ENCODE data around the gene RPA1. TPM values are rescaled to one million over a fixed set of nuclear protein-coding genes. Genes with fewer than 3 reads are reported as not detected.
"Not testable (repeated sequence)": the region's sequence is repeated elsewhere in the genome, so short reads cannot be mapped to it uniquely, and the experiment has no call there.

The RPA1 gene
- total RNA-seq, 2 experiments from 2014 or later = 245 to 252 TPM

- not testable (repeated sequence) for H3K27ac Mint-ChIP-seq; H3K4me3 Mint-ChIP-seq; DNase-seq; ATAC-seq (ENCODE audit: low read depth); H3K27me3 Mint-ChIP-seq; H3K9me3 Mint-ChIP-seq
- Mint-ChIP-seq H3K4me1 (peaks cover 12% of the 10 kb centered on the region), H3K36me3 (peaks cover 23% of the 10 kb centered on the region)
- POLR2A ChIA-PET = interaction anchor here (0.6 kb wide), 1 partner anchor 81 kb away, joined by 3 read pairs; no protein-coding TSS in a partner anchor
These were observed 32.0 kb upstream of the RPA1 start for GRCh38 chr17:1797846-1798245.

DNA sequence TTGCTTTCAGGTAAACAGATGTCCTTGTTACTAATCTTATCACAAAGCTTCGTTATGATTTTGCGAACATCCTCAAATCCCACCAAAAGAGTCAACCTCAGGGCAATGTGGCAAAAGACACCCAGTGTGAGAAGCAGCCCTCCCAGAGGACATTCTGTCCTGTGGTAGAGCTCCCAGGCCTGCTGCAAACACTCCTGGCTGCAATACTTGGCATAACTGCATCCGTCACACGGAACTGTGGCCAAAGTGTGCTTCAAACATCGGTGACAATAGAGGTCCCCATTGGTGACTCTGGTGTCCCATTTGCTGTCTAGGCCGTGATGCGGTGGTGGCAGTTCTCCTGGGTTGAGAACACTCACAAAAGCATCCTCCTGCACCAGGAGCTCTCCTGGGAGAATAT lies 29.6 kb upstream of the RPA1 start:
- POLR2A ChIA-PET = no interaction called here
- no peaks in the 10 kb centered on the region for H3K27me3 Mint-ChIP-seq
- no peak overlapping the region for H3K4me3 Mint-ChIP-seq
- H3K36me3 Mint-ChIP-seq = peaks cover 25% of the 10 kb centered on the region
- peaks cover 7% of the 10 kb centered on the region for H3K4me1 Mint-ChIP-seq
- DNase-seq (no peak), ATAC-seq (ENCODE audit: low read depth) (no peak)
- H3K27ac Mint-ChIP-seq = no peak overlapping the region
- H3K9me3 Mint-ChIP-seq = no peaks in the 10 kb centered on the region

DNA sequence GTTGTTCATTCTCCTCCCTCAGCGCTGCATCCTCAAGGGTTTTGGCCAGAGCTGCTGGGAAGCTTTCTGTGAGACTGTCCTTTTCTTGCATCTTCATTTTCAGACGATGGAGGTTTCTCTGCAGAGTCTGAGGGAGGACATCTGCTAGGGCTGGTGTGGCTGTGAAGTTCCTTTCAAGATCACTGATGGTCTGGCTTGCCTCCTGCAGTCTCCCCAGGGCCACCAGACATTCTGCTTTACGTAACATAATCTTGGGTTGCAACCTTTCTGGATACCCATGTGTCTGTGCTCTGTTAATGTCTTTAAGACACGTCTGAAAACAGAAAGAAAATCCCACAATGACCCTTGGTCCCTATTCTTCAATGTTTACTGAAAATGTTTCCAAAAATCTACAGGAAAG lies 29.1 kb upstream of the RPA1 start:
- POLR2A ChIA-PET = no interaction called here
- ATAC-seq (ENCODE audit: low read depth) (no peak), DNase-seq (no peak)
- H3K36me3 Mint-ChIP-seq = peaks cover 24% of the 10 kb centered on the region
- no peak overlapping the region for H3K27ac Mint-ChIP-seq
- H3K9me3 Mint-ChIP-seq = no peaks in the 10 kb centered on the region
- no peak overlapping the region for H3K4me3 Mint-ChIP-seq
- H3K4me1 Mint-ChIP-seq = peaks cover 7% of the 10 kb centered on the region
- H3K27me3 Mint-ChIP-seq = no peaks in the 10 kb centered on the region

GRCh38 chr17:1802429-1802828 lies 27.4 kb upstream of the RPA1 start:
- no peak overlapping the region for H3K27ac Mint-ChIP-seq
- H3K4me3 Mint-ChIP-seq = no peak overlapping the region
- POLR2A ChIA-PET = no interaction called here
- H3K27me3 Mint-ChIP-seq = no peaks in the 10 kb centered on the region
- no peaks in the 10 kb centered on the region for H3K9me3 Mint-ChIP-seq
- peaks cover under 1% of the 10 kb centered on the region for H3K4me1 Mint-ChIP-seq
- ATAC-seq (ENCODE audit: low read depth) (no peak), DNase-seq (no peak)
- H3K36me3 Mint-ChIP-seq = peaks cover 23% of the 10 kb centered on the region

- Mint-ChIP-seq H3K4me1 (no peaks in the 10 kb centered on the region), H3K9me3 (no peaks in the 10 kb centered on the region), H3K27ac (no peak overlapping the region), H3K4me3 (no peak overlapping the region), H3K36me3 (peaks cover 24% of the 10 kb centered on the region), H3K27me3 (no peaks in the 10 kb centered on the region)
- no peak for DNase-seq
- no peak for ATAC-seq (ENCODE audit: low read depth)
- POLR2A ChIA-PET = no interaction called here
These were observed 26.5 kb upstream of the RPA1 start for GRCh38 chr17:1803280-1803679.

DNA sequence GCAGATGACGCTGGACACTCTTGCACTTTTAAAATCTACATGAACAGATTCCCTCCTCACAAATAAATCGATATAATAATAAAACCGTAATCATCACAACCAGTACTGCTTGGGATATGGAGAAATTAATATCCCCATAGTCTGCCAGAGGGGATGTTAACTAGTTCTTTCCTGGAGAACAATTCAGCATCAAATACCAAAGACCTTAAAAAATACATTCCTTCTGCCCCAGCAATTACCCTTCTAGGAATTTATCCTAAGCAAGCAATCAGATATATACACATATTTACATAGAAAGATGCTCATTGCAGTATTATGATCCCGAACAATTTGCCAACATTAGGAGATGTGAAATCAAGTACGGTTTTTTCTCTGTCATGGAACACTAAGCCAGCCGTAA lies 21.9 kb upstream of the RPA1 start:
- peaks cover 17% of the 10 kb centered on the region for H3K36me3 Mint-ChIP-seq
- ATAC-seq (ENCODE audit: low read depth) (no peak), DNase-seq (no peak)
- H3K27ac Mint-ChIP-seq = no peak overlapping the region
- H3K27me3 Mint-ChIP-seq = no peaks in the 10 kb centered on the region
- H3K4me1 Mint-ChIP-seq = peaks cover 1% of the 10 kb centered on the region
- POLR2A ChIA-PET = interaction anchor here (0.7 kb wide), 1 partner anchor 44 kb away, joined by 4 read pairs; no protein-coding TSS in a partner anchor
- H3K4me3 Mint-ChIP-seq = no peak overlapping the region
- H3K9me3 Mint-ChIP-seq = no peaks in the 10 kb centered on the region

GRCh38 chr17:1808644-1809043 lies 21.2 kb upstream of the RPA1 start:
- Mint-ChIP-seq H3K4me1 (peaks cover 1% of the 10 kb centered on the region), H3K36me3 (peaks cover 17% of the 10 kb centered on the region), H3K9me3 (no peaks in the 10 kb centered on the region), H3K27me3 (no peaks in the 10 kb centered on the region), H3K4me3 (no peak overlapping the region), H3K27ac (no peak overlapping the region)
- POLR2A ChIA-PET = no interaction called here
- ATAC-seq (ENCODE audit: low read depth) (no peak), DNase-seq (no peak)

DNA sequence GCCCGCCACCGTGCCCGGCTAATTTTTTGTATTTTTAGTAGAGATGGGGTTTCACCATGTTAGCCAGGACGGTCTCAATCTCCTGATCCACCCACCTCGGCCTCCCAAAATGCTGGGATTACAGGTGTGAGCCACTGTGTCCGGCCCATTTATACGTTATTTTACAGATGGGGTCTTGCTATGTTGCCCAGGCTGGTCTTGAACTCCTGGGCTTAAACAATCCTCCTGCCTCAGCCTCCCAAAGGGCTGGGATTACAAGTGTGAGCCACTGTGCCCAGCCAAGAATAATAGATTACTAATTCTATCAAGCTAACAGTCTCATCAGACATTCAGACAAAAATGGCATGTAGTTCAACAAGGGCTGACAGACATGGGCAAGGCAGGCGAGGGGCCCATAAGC lies 20.0 kb upstream of the RPA1 start:
- not testable (repeated sequence) for ATAC-seq (ENCODE audit: low read depth); H3K4me1 Mint-ChIP-seq; DNase-seq; H3K9me3 Mint-ChIP-seq; H3K27me3 Mint-ChIP-seq; H3K4me3 Mint-ChIP-seq; H3K27ac Mint-ChIP-seq
- POLR2A ChIA-PET = interaction anchor here (0.7 kb wide), 1 partner anchor 170 kb away, joined by 3 read pairs; no protein-coding TSS in a partner anchor
- peaks cover 10% of the 10 kb centered on the region for H3K36me3 Mint-ChIP-seq

- Mint-ChIP-seq H3K36me3 (peaks cover 11% of the 10 kb centered on the region), H3K27ac (no peak overlapping the region), H3K4me1 (peaks cover 1% of the 10 kb centered on the region), H3K9me3 (no peaks in the 10 kb centered on the region), H3K4me3 (no peak overlapping the region), H3K27me3 (no peaks in the 10 kb centered on the region)
- DNase-seq (no peak), ATAC-seq (ENCODE audit: low read depth) (no peak)
- POLR2A ChIA-PET = no interaction called here
These were observed 19.2 kb upstream of the RPA1 start for GRCh38 chr17:1810450-1811103.

GRCh38 chr17:1813088-1813487 lies 16.7 kb upstream of the RPA1 start:
- no peak for DNase-seq
- H3K27me3 Mint-ChIP-seq = no peaks in the 10 kb centered on the region
- no peak overlapping the region for H3K4me3 Mint-ChIP-seq
- POLR2A ChIA-PET = no interaction called here
- peaks cover 14% of the 10 kb centered on the region for H3K36me3 Mint-ChIP-seq
- ATAC-seq (ENCODE audit: low read depth) = no peak
- H3K4me1 Mint-ChIP-seq = peaks cover 3% of the 10 kb centered on the region
- no peak overlapping the region for H3K27ac Mint-ChIP-seq
- no peaks in the 10 kb centered on the region for H3K9me3 Mint-ChIP-seq

DNA sequence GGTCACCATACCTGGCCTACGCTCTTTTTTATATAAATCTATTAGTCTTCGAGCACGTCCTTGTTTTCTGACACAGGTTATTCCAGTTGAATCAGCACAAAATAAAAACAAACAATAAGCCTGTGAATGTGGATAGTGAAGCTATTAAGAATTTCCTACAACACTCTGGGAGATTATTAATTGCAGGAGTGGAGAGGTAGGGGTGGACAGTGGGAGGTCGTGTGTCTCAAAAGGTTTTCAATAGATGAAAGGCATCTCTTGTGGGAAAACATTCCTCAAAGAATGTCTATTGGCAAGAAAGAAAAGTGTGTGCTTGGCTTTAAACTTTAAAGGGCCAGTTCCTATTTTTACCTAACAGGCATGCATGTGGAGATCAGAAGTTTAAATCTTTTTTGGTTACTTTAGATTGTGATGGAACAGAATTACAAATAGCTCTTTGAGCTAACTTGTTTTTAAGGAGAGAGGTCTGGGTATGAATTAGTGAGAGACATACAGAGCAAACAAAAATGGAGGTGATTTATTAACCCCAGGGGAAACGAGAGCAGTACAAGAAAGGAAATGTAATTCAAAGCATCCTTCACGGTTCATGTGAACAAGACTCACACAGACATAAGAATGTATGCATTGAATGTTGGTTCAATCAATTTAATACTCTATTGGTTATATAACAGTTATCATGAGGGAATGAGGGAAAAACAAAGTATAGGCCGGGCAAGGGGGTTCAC lies 9.1 kb upstream of the RPA1 start:
- POLR2A ChIA-PET = no interaction called here
- no peaks in the 10 kb centered on the region for H3K27me3 Mint-ChIP-seq
- DNase-seq = no peak
- peaks cover 26% of the 10 kb centered on the region for H3K36me3 Mint-ChIP-seq
- H3K9me3 Mint-ChIP-seq = no peaks in the 10 kb centered on the region
- no peak overlapping the region for H3K4me3 Mint-ChIP-seq
- H3K27ac Mint-ChIP-seq = no peak overlapping the region
- peaks cover 16% of the 10 kb centered on the region for H3K4me1 Mint-ChIP-seq
- no peak for ATAC-seq (ENCODE audit: low read depth)

DNA sequence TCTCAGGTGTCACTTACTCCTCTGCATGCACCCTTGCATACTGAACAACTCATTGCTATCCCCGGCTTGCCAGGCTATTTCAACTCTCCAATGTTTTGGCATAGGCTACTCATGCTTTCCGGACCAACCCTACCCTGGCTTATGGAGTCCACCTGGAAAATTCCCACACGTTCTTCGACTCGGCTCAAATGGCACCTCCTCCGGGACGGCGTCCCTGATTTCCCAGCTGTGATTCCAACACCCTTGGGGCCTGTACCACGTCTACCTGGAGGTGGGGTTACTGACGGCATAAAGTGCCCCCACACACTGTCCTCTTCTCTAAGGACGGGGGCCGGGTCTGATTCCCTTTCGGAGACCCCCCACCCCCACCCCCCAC lies 601 bp upstream of the RPA1 start:
- Mint-ChIP-seq H3K36me3 (peaks cover 33% of the 10 kb centered on the region), H3K4me1 (peaks cover 47% of the 10 kb centered on the region), H3K27ac (peak overlapping the region; percentile 84), H3K9me3 (no peaks in the 10 kb centered on the region), H3K27me3 (no peaks in the 10 kb centered on the region), H3K4me3 (peak overlapping the region; percentile 92)
- DNase-seq = no peak
- ATAC-seq (ENCODE audit: low read depth) = peak; percentile 4
- POLR2A ChIA-PET = interaction anchor here (0.6 to 3.0 kb wide), 13 partner anchors 11 to 1077 kb away, joined by 3 to 20 read pairs (median 4); partner anchors contain the start of gene RILP

- Mint-ChIP-seq H3K9me3 (no peaks in the 10 kb centered on the region), H3K27ac (peak overlapping the region; percentile 92), H3K4me1 (peaks cover 46% of the 10 kb centered on the region), H3K4me3 (peak overlapping the region; percentile 92), H3K36me3 (peaks cover 32% of the 10 kb centered on the region), H3K27me3 (no peaks in the 10 kb centered on the region)
- ATAC-seq (ENCODE audit: low read depth) (peak; percentile 37), DNase-seq (no peak)
- POLR2A ChIA-PET = interaction anchor here (0.7 to 3.0 kb wide), 10 partner anchors 14 to 162 kb away, joined by 3 to 20 read pairs (median 6); no protein-coding TSS in a partner anchor
These were observed 483 bp downstream of the RPA1 start for GRCh38 chr17:1830288-1830687.
